GM19467 (cell line): ENCODE results near the gene LRRC34.
A peak's percentile ranks its signal among the peaks of the same experiment; 100 is the strongest.

ENCODE experiments used
- ATAC-seq: cut with Tn5 transposase; IDR thresholded peaks from one replicate; pipeline ENCODE4 v1.9.1; 2021; ENCODE audit warnings: mild to moderate bottlenecking, moderate library complexity; ENCODE audit not compliant: unreplicated experiment

LRRC34 gene

GRCh38 chr3:169769287-169770181 is 43.2 kb downstream of the LRRC34 start, which contains the start of gene ACTRT3:
ACTRT3 (minus strand) TSS chr3:169769561; CDS start chr3:169769520, 41 bp downstream.
- peak; percentile 24 for ATAC-seq

DNA sequence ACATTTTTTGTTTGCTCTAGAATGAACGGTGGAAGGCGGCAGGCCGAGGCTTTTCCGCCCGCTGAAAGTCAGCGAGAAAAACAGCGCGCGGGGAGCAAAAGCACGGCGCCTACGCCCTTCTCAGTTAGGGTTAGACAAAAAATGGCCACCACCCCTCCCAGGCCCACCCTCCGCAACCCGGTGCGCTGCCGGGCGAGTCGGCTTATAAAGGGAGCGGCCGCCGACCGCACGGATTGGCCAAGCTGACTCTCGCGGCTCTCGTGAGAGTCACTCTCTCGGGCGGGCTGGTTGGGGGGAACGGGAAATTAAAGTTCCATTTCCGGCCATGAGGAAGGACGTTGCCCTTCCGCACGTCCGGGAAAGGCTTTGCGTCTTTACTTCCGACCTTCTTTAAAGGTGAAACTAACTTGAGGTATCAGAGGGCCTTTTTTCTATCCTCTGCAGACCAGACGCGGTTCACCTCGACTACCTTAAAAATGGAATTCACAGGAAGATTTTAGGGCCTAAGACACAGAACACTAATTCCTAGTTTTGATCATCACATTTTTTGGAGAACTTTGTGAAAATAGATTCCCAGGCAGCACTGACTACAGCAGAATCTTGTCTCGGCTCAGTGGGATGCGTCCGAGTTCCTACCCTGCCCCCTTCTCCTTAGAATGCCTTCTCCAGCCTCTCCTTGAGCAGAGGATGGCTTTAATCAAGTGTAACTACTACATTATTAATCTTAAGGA is 47.7 kb downstream of the LRRC34 start, which contains the start of gene TERC:
TSS of gene TERC (minus strand) at position 179 of the 731 bp plus-strand sequence.
- ATAC-seq = peak; percentile 76

DNA sequence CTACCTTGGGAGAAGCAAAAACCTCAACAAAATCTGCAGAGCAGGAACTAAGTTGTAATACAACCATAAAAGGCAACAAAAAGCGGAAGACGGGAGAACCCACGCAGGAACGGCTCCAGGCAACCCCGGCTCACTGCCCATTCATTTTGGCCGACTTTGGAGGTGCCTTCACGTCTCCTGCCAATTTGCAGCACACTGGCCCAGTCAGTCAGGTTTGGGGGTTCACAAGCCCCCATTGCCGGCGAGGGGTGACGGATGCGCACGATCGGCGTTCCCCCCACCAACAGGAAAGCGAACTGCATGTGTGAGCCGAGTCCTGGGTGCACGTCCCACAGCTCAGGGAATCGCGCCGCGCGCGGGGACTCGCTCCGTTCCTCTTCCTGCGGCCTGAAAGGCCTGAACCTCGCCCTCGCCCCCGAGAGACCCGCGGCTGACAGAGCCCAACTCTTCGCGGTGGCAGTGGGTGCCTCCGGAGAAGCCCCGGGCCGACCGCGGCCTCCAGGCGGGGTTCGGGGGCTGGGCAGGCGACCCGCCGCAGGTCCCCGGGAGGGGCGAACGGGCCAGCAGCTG is 48.3 kb downstream of the LRRC34 start:
- peak; percentile 13 for ATAC-seq

DNA sequence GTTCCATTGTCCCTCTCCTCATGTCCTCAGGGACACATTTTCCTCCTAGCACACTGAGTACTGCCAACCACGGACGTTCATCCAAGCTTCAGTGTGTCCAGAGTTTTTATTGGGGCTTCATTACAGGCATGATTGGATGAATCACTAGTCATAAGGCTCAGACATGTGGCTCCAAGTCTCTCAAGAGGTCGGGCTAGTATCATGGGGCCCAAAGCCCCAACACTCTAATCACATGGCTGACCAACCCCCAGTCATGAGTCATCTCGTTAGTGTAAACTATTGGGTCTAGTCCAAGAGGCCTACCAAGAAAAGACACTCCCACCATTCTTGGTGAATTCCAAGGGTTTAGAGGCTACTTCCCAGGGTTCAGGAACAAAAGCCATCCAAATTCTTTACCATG is 52.2 kb downstream of the LRRC34 start:
- ATAC-seq = no peak

DNA sequence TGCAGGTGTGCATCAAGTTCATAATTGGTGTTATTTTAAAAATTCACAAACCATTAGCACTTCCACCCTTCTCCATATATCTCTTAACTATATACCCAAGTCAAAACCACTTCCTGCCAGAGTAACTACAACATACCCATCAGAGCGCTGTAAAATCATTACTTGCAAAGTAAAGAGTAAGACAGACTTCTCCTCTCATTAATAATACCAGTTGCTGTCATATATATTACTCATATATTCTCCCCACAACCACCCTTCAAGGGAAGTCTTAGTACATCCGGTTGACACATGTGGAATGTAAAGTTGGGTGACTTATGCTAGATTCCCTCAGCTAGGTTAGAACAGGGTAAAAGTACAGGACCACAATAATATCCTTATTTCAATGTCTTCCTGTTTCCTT is 53.4 kb downstream of the LRRC34 start:
- ATAC-seq = peak; percentile 49

- ATAC-seq = no peak
Observed at GRCh38 chr3:169758359-169758994, 54.2 kb downstream of the LRRC34 start.

GRCh38 chr3:169755488-169755887 is 57.2 kb downstream of the LRRC34 start:
- ATAC-seq = no peak

GRCh38 chr3:169754711-169755110 is 58.0 kb downstream of the LRRC34 start:
- ATAC-seq = no peak

GRCh38 chr3:169751875-169752274 is 60.8 kb downstream of the LRRC34 start:
- ATAC-seq = no peak

- ATAC-seq = no peak
Observed at GRCh38 chr3:169750665-169751064, 62.0 kb downstream of the LRRC34 start.

- ATAC-seq = no peak
Observed at GRCh38 chr3:169748670-169749069, 64.0 kb downstream of the LRRC34 start.

DNA sequence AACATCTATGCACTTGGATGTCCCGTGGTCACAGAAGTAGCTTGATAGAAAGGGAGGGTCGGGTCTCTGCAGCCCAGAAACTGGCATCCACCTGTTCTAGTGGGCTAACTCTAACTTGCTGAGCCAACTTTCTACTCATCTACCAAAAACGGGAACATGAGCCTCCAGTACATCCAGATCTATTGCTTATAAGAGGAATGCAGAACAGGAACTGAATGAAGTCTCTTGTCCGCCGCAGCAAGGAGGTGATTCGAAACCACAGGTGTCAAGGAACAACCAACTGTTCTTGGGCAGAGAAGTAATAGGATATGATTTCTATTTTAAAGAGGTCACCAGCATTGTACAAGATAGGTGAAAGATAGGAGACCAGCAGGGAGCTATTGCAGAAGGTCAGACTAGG is 65.8 kb downstream of the LRRC34 start:
- no peak for ATAC-seq

- ATAC-seq = no peak
Observed at GRCh38 chr3:169744366-169745054, 68.2 kb downstream of the LRRC34 start.
